Measurements from ENCODE around the gene RB1. TPM values are rescaled to one million over a fixed set of nuclear protein-coding genes. Genes with fewer than 3 reads are reported as not detected.

The RB1 gene
- total RNA-seq, 1 experiment from 2014 or later, result 36.7 TPM

GRCh38 chr13:48486362-48486761 is 182.8 kb downstream of the RB1 start:
- Histone ChIP-seq H3K4me3 (replicated peaks in 1 of 2; ENCODE audit: low read depth in 1 of 2, low read length in 2 of 2) (no peak overlapping the region), H2AFZ (ENCODE audit: low read depth, low read length, poor library complexity, severe bottlenecking) (no peak overlapping the region), H3K4me2 (ENCODE audit: low read length) (no peak overlapping the region), H3K27ac (ENCODE audit: low read depth, low read length) (no peak overlapping the region), H3K36me3 (ENCODE audit: control insufficient read depth in 1 of 2, insufficient read depth in 2 of 2, low read length in 2 of 2) (no peaks in the 10 kb centered on the region), H3K9me2 (ENCODE audit: insufficient read depth) (no peaks in the 10 kb centered on the region), H3K79me2 (ENCODE audit: insufficient read depth, low read length) (no peaks in the 10 kb centered on the region), H3K9ac (ENCODE audit: low read length) (no peak overlapping the region), H4K20me1 (ENCODE audit: insufficient read depth) (no peaks in the 10 kb centered on the region), H3K9me3 (ENCODE audit: control insufficient read depth in 1 of 2, insufficient read depth in 1 of 2, low read depth in 1 of 2, low read length in 2 of 2) (no peaks in the 10 kb centered on the region), H3K4me1 (ENCODE audit: control insufficient read depth in 1 of 2, insufficient read depth in 2 of 2, low read length in 2 of 2) (no peaks in the 10 kb centered on the region), H3K27me3 (ENCODE audit: insufficient read depth, low read length) (no peaks in the 10 kb centered on the region)
- TF ChIP-seq ZNF274 (IDR thresholded peaks at IDR 0.05; ENCODE audit: low read depth, low read length) (no peak), REST (IDR thresholded peaks at IDR 0.05; ENCODE audit: low read depth) (no peak), EZH2phosphoT487 (IDR thresholded peaks at IDR 0.05; ENCODE audit: borderline replicate concordance) (no peak), CBX3 (IDR thresholded peaks at IDR 0.05; ENCODE audit: low read depth) (no peak), EGR1 (IDR thresholded peaks at IDR 0.05; ENCODE audit: low read depth) (no peak), TCF7L2 (IDR thresholded peaks at IDR 0.05; ENCODE audit: borderline replicate concordance, extremely low read depth, insufficient read depth, insufficient read length) (no peak), ZBTB33 (IDR thresholded peaks at IDR 0.05; ENCODE audit: extremely low read depth, insufficient replicate concordance, low read length) (no peak), EZH2 (IDR thresholded peaks at IDR 0.05) (no peak)
- ChIA-PET POLR2A (no interaction called here), RAD21 (ENCODE audit: low non-redundant PET in 1 of 2, low total read pairs in 2 of 2, uncharacterized antibody in 2 of 2, unreplicated experiment in 2 of 2) (no interaction called here), CTCF (no interaction called here)
- intact Hi-C loops (cut with micrococcal nuclease), result no loop called here
- DNase-seq (ENCODE audit: low read depth, low spot score) (no peak), ATAC-seq (no peak)
- BruUV-seq (replicated peaks), result no TSS peak
